ENCODE results near the gene LPA. TPM values are rescaled to one million over a fixed set of nuclear protein-coding genes. Genes with fewer than 3 reads are reported as not detected.
"Not testable (repeated sequence)": the region's sequence is repeated elsewhere in the genome, so short reads cannot be mapped to it uniquely, and the experiment has no call there.

LPA gene
- 1 to 10 TPM in 1 of 4 donors, under 1 TPM in 3; 0.22 to 1.2 (median 0.70) TPM for total RNA-seq

- 89 to 93% methylated on average over 1 of the region's 1 CpG for WGBS, 2 donors
- H3K4me1 ChIP-seq: not testable (repeated sequence)
Measured at GRCh38 chr6:160664198-160664597, at the start of gene LPA. TSS of gene LPA (minus strand) at chr6:160664275. CDS start at chr6:160664214, 61 bp downstream.

GRCh38 chr6:160708993-160709392, 44.9 kb upstream of the LPA start:
- H3K9me3 ChIP-seq; H3K27ac ChIP-seq; H3K4me1 ChIP-seq; H3K27me3 ChIP-seq; H3K36me3 ChIP-seq; intact Hi-C loops (cut with DNase I); H3K4me3 ChIP-seq; DNase-seq: not testable (repeated sequence)

More at GRCh38 chr6:160664198-160664597, at the start of gene LPA:
- DNase-seq; H3K4me3 ChIP-seq; H3K9me3 ChIP-seq; H3K27me3 ChIP-seq; intact Hi-C loops (cut with DNase I); H3K36me3 ChIP-seq; H3K27ac ChIP-seq: not testable (repeated sequence)

GRCh38 chr6:160704688-160705087, 40.6 kb upstream of the LPA start:
- H3K9me3 ChIP-seq; H3K4me3 ChIP-seq; H3K4me1 ChIP-seq; H3K27ac ChIP-seq; H3K27me3 ChIP-seq; DNase-seq; intact Hi-C loops (cut with DNase I); H3K36me3 ChIP-seq: not testable (repeated sequence)
- WGBS, 2 donors: 83 to 84% methylated on average over 7 of the region's 7 CpGs

- H3K27me3 ChIP-seq: not testable (repeated sequence)
Measured at GRCh38 chr6:160701918-160702680, 38.0 kb upstream of the LPA start, which contains the start of gene PLG. TSS of gene PLG (plus strand) at chr6:160702244. CDS start at chr6:160702305, 61 bp downstream.

GRCh38 chr6:160697826-160698225, 33.8 kb upstream of the LPA start:
- no peaks in the 10 kb centered on the region for H3K27me3 ChIP-seq
- no peak for TF ChIP-seq POLR2A (IDR thresholded peaks at IDR 0.05)
- no peak for TF ChIP-seq CTCF (IDR thresholded peaks at IDR 0.05)
- WGBS, 2 donors: 46 to 61% methylated on average over 5 to 6 of the region's 6 CpGs
- intact Hi-C loops (cut with DNase I): no loop called here
- no peak overlapping the region for H3K27ac ChIP-seq
- H3K4me1 ChIP-seq: peaks cover 0 to 18% (median 0%) of the 10 kb centered on the region in 3 donors
- H3K36me3 ChIP-seq: no peaks in the 10 kb centered on the region
- H3K4me3 ChIP-seq: no peak overlapping the region
- H3K9me3 ChIP-seq: no peaks in the 10 kb centered on the region
- no peak for DNase-seq

More at GRCh38 chr6:160701918-160702680, 38.0 kb upstream of the LPA start, which contains the start of gene PLG:
- H3K9me3 ChIP-seq; H3K27ac ChIP-seq; H3K36me3 ChIP-seq; DNase-seq; intact Hi-C loops (cut with DNase I); H3K4me3 ChIP-seq: not testable (repeated sequence)
- WGBS, 2 donors: 89 to 91% methylated on average over 5 to 6 of the region's 6 CpGs
- peaks cover 0 to 14% (median 0%) of the 10 kb centered on the region in 3 donors for H3K4me1 ChIP-seq

GRCh38 chr6:160696884-160697283, 32.8 kb upstream of the LPA start:
- intact Hi-C loops (cut with DNase I); H3K4me3 ChIP-seq; DNase-seq; H3K27me3 ChIP-seq; H3K27ac ChIP-seq; H3K36me3 ChIP-seq; H3K9me3 ChIP-seq: not testable (repeated sequence)
- WGBS, 2 donors: 44 to 54% methylated on average over 3 of the region's 3 CpGs
- peaks cover 0 to 18% (median 0%) of the 10 kb centered on the region in 3 donors for H3K4me1 ChIP-seq

GRCh38 chr6:160695622-160696021, 31.5 kb upstream of the LPA start:
- DNase-seq; H3K27ac ChIP-seq; intact Hi-C loops (cut with DNase I); H3K36me3 ChIP-seq; H3K4me3 ChIP-seq; H3K27me3 ChIP-seq; H3K9me3 ChIP-seq: not testable (repeated sequence)
- 63 to 83% methylated on average over 1 to 2 of the region's 2 CpGs for WGBS, 2 donors
- peaks cover 0 to 18% (median 0%) of the 10 kb centered on the region in 3 donors for H3K4me1 ChIP-seq

GRCh38 chr6:160695025-160695424, 30.9 kb upstream of the LPA start:
- DNase-seq; H3K9me3 ChIP-seq; intact Hi-C loops (cut with DNase I); H3K4me3 ChIP-seq; H3K27ac ChIP-seq; H3K36me3 ChIP-seq; H3K27me3 ChIP-seq: not testable (repeated sequence)
- peaks cover 0 to 18% (median 0%) of the 10 kb centered on the region in 3 donors for H3K4me1 ChIP-seq
